HG03520 (cell line): Measurements from ENCODE around the gene SLC6A6.

Experiments
- ATAC-seq: cut with Tn5 transposase; IDR thresholded peaks from one replicate; pipeline ENCODE4 v1.9.1; 2021; ENCODE audit warnings: mild to moderate bottlenecking, moderate library complexity; ENCODE audit not compliant: unreplicated experiment

SLC6A6 gene

GRCh38 chr3:14415501-14415900 lies 13.1 kb downstream of the SLC6A6 start:
- ATAC-seq = no peak

GRCh38 chr3:14416453-14416852 lies 14.0 kb downstream of the SLC6A6 start:
- no peak for ATAC-seq

- ATAC-seq = no peak
These were observed 16.2 kb downstream of the SLC6A6 start for GRCh38 chr3:14418296-14419250.

GRCh38 chr3:14422016-14422963 lies 19.9 kb downstream of the SLC6A6 start:
- ATAC-seq = no peak

- ATAC-seq = no peak
These were observed 20.9 kb downstream of the SLC6A6 start for GRCh38 chr3:14423197-14423743.

GRCh38 chr3:14423963-14424362 lies 21.6 kb downstream of the SLC6A6 start:
- ATAC-seq = no peak

- ATAC-seq = no peak
These were observed 22.5 kb downstream of the SLC6A6 start for GRCh38 chr3:14424711-14425580.

- ATAC-seq = peak; percentile 49
These were observed 23.3 kb downstream of the SLC6A6 start for GRCh38 chr3:14425581-14426304.

GRCh38 chr3:14426305-14426620 lies 23.9 kb downstream of the SLC6A6 start:
- ATAC-seq = no peak

- no peak for ATAC-seq
These were observed 26.0 kb downstream of the SLC6A6 start for GRCh38 chr3:14428087-14429033.

- ATAC-seq = no peak
These were observed 26.8 kb downstream of the SLC6A6 start for GRCh38 chr3:14429237-14429636.

- ATAC-seq = no peak
These were observed 27.2 kb downstream of the SLC6A6 start for GRCh38 chr3:14429640-14430039.

GRCh38 chr3:14430053-14430452 lies 27.6 kb downstream of the SLC6A6 start:
- no peak for ATAC-seq

GRCh38 chr3:14430706-14431451 lies 28.5 kb downstream of the SLC6A6 start:
- ATAC-seq = no peak

- peak; percentile 22 for ATAC-seq
These were observed 29.1 kb downstream of the SLC6A6 start for GRCh38 chr3:14431452-14431916.

- peak; percentile 78 for ATAC-seq
These were observed 29.8 kb downstream of the SLC6A6 start for GRCh38 chr3:14431917-14432834.

GRCh38 chr3:14433106-14433505 lies 30.7 kb downstream of the SLC6A6 start:
- ATAC-seq = no peak
